Endothelial cell of umbilical vein (primary cell): ENCODE data around the gene KRT81. TPM values are rescaled to one million over a fixed set of nuclear protein-coding genes. Genes with fewer than 3 reads are reported as not detected.
A peak's percentile ranks its signal among the peaks of the same experiment; 100 is the strongest.

Source experiments
- BruUV-seq: library from RNA; stranded (reverse); fragments of 400-500 nt; replicated peaks from 2 replicates; lab custom pipeline; 2021; lab: Mats Ljungman, UMichigan
- CTCF ChIA-PET: fragments of 300-600, 350-600 bp; sonication (Branson Sonifier 250); formaldehyde crosslinking; loops from one replicate; lab custom pipeline; 2021; ENCODE audit warnings: antibody characterized with exemption, inconsistent platforms; lab: Charles Lee
- POLR2A ChIA-PET: fragments of 300-600, 350-600 bp; sonication (Branson Sonifier 250); formaldehyde crosslinking; loops from one replicate; lab custom pipeline; 2021; ENCODE audit warnings: antibody characterized with exemption, inconsistent platforms; lab: Charles Lee
- DNase-seq: peaks from one replicate; pipeline ENCODE4 v3.0.0-alpha.2; 2011; ENCODE audit warnings: low read depth, low spot score
- FAIRE-seq: peaks from 2 replicates; lab custom pipeline; 2011; peaks lifted over from hg19 to GRCh38; lab: Jason Lieb, UNC
- H2AFZ ChIP-seq: 2 replicates; pipeline ENCODE4 v1.6.0; 2012; ENCODE audit warnings: low read depth, low read length, control low read depth, inconsistent platforms
- H3K27ac ChIP-seq: 2 replicates; pipeline ENCODE4 v1.5.1; 2011; ENCODE audit warnings: low read depth, mild to moderate bottlenecking, control low read depth, low read length, moderate library complexity; ENCODE audit not compliant: insufficient read depth
- H3K27me3 ChIP-seq, 2 experiments: 2 replicates each; pipeline versions ENCODE4 v1.6.0 to v1.6.1; 2011; ENCODE audit warnings: low read length in 2 of 2, mixed read lengths in 1 of 2; ENCODE audit not compliant: control insufficient read depth in 2 of 2, insufficient read depth in 2 of 2
- H3K36me3 ChIP-seq, 2 experiments: 2 replicates in 1 of 2; 3 replicates in 1 of 2; pipeline ENCODE4 v1.5.1; 2011; ENCODE audit warnings: low read length in 2 of 2, mild to moderate bottlenecking in 1 of 2, moderate library complexity in 1 of 2; ENCODE audit not compliant: control insufficient read depth in 2 of 2, insufficient read depth in 2 of 2; ENCODE audit errors: extremely low read depth in 1 of 2
- H3K4me1 ChIP-seq: 3 replicates; pipeline ENCODE4 v1.5.1; 2011; ENCODE audit warnings: mild to moderate bottlenecking, low read length; ENCODE audit not compliant: control insufficient read depth, insufficient read depth; ENCODE audit errors: extremely low read depth
- H3K4me2 ChIP-seq: 2 replicates; pipeline ENCODE4 v1.6.1; 2011; ENCODE audit warnings: low read length, control low read depth, mixed read lengths; ENCODE audit not compliant: insufficient read depth
- H3K4me3 ChIP-seq, 3 experiments: fragments of 200-600 bp in 1 of 3; sonication (generic), shearing (Covaris generic) in 1 of 3; replicated peaks in 1 of 3; 2 replicates each; pipeline ENCODE4 v1.5.1; 2011 to 2016; ENCODE audit warnings: control low read depth in 3 of 3, low read length in 3 of 3, mild to moderate bottlenecking in 2 of 3, inconsistent platforms in 1 of 3, low read depth in 1 of 3, moderate library complexity in 1 of 3; ENCODE audit not compliant: insufficient read depth in 1 of 3
- H3K79me2 ChIP-seq: 2 replicates; pipeline ENCODE4 v1.6.0; 2012; ENCODE audit warnings: low read length, inconsistent platforms; ENCODE audit not compliant: control insufficient read depth, insufficient read depth
- H3K9ac ChIP-seq: replicated peaks from 2 replicates; pipeline ENCODE3; 2011; ENCODE audit warnings: low read length, control low read depth; ENCODE audit not compliant: insufficient read depth; ENCODE audit errors: extremely low read depth
- H3K9me1 ChIP-seq: replicated peaks from 3 replicates; pipeline ENCODE4 v1.6.0; 2011; ENCODE audit warnings: mild to moderate bottlenecking, low read length; ENCODE audit not compliant: control insufficient read depth, insufficient read depth; ENCODE audit errors: extremely low read depth
- H3K9me3 ChIP-seq: replicated peaks from 2 replicates; pipeline ENCODE4 v1.5.1; 2012; ENCODE audit warnings: low read length, inconsistent platforms; ENCODE audit not compliant: control insufficient read depth, insufficient read depth
- H4K20me1 ChIP-seq: replicated peaks from 2 replicates; pipeline ENCODE3; 2011; ENCODE audit warnings: mild to moderate bottlenecking, low read length; ENCODE audit not compliant: control insufficient read depth, insufficient read depth; ENCODE audit errors: extremely low read depth
- EZH2 ChIP-seq: IDR thresholded peaks from 2 replicates; pipeline ENCODE4 v1.6.1; 2012; ENCODE audit warnings: borderline replicate concordance, low read depth, mild to moderate bottlenecking, moderate library complexity, low read length, inconsistent platforms; ENCODE audit not compliant: severe bottlenecking
- FOS ChIP-seq: IDR thresholded peaks from 2 replicates; pipeline ENCODE4 v1.6.1; 2011; ENCODE audit warnings: mild to moderate bottlenecking, low read length, moderate library complexity, borderline replicate concordance; ENCODE audit not compliant: insufficient read depth
- MYC ChIP-seq: IDR thresholded peaks from one replicate; pipeline ENCODE4 v1.6.1; 2011; ENCODE audit warnings: mild to moderate bottlenecking, low read depth, low read length
- POLR2A ChIP-seq: IDR thresholded peaks from 2 replicates; pipeline ENCODE4 v1.6.1; 2012; ENCODE audit warnings: low read depth, mild to moderate bottlenecking, control low read depth, low read length
- POLR2AphosphoS5 ChIP-seq: IDR thresholded peaks from 2 replicates; pipeline ENCODE4 v1.6.1; 2012; ENCODE audit warnings: low read depth, mild to moderate bottlenecking, control low read depth, low read length, moderate library complexity; ENCODE audit not compliant: insufficient read depth
- dilution Hi-C: fragments of 300-500 bp; cut with MboI; formaldehyde crosslinking; loops from one replicate; pipeline ENCODE4 v1.15.0; 2019; ENCODE audit warnings: low sequenced_read_pairs; ENCODE audit not compliant: extremely low pct_ligation_motif_present
- intact Hi-C: fragments of 100-400 bp; cut with micrococcal nuclease; formaldehyde crosslinking; loops from one replicate; pipeline ENCODE4 v1.10.0; 2022
- polyA plus RNA-seq, 4 experiments: library from polyadenylated mRNA; depleted of rRNA in 3 of 4; stranded (reverse) in 3 of 4; unstranded in 1 of 4; fragments of >200 nt; gene quantifications; 2 replicates each; pipeline versions ENCODE4 v1.2.1 to v1.2.3, GENCODE V29; 2011 to 2012; ENCODE audit warnings: missing spikeins in 1 of 4
- total RNA-seq: library from RNA; stranded (reverse); gene quantifications from 2 replicates; pipeline ENCODE4 v1.2.3, GENCODE V29; 2021
- TF ChIP-seq, protein P1 (sequence below), 2 donors: IDR thresholded peaks; 1 replicate in 1 of 2; 2 replicates in 1 of 2; pipeline ENCODE4 v1.5.1; 2011; ENCODE audit warnings: low read length in 2 of 2, mild to moderate bottlenecking in 2 of 2, moderate library complexity in 2 of 2, control low read depth in 1 of 2, inconsistent platforms in 1 of 2, low read depth in 1 of 2; ENCODE audit not compliant: insufficient read depth in 1 of 2; ENCODE audit errors: extremely low read depth in 1 of 2

KRT81 gene
- total and polyA plus RNA-seq, 2 donors (not counting 3 experiments of a cell fraction or from before 2014, with no cell fraction given): not detected

GRCh38 chr12:52278575-52279421 is 12.5 kb downstream of the KRT81 start:
- no peaks in the 10 kb centered on the region for H3K9me1 ChIP-seq
- no peak overlapping the region for H3K4me3 ChIP-seq
- H3K4me1 ChIP-seq: peaks cover 3% of the 10 kb centered on the region
- H3K27me3 ChIP-seq: peaks cover 12% of the 10 kb centered on the region in 2 experiments
- DNase-seq (peak; percentile 64), FAIRE-seq (peak; percentile 31)
- BruUV-seq: no TSS peak
- H3K79me2 ChIP-seq: no peaks in the 10 kb centered on the region
- ChIA-PET CTCF (interaction anchor here (0.6 to 3.7 kb wide), 59 partner anchors 8 to 607 kb away, joined by 3 to 30 read pairs (median 4); partner anchors contain the start of gene KRT7), POLR2A (interaction anchor here (0.7 kb wide), 1 partner anchor 57 kb away, joined by 6 read pairs; no protein-coding TSS in a partner anchor)
- no peak overlapping the region for H3K9ac ChIP-seq
- no peak overlapping the region for H3K27ac ChIP-seq
- H2AFZ ChIP-seq: peak overlapping the region; percentile 80
- intact Hi-C loops (loop anchor here (1.0 to 2.0 kb wide), 2 partner anchors 65 to 122 kb away; no protein-coding TSS in a partner anchor), dilution Hi-C loops (no loop called here)
- H3K4me2 ChIP-seq: peak overlapping the region; percentile 63
- no peak for TF ChIP-seq FOS
- TF ChIP-seq EZH2: no peak
- no peak for TF ChIP-seq POLR2A
- TF ChIP-seq MYC: no peak
- TF ChIP-seq, protein P1, sequence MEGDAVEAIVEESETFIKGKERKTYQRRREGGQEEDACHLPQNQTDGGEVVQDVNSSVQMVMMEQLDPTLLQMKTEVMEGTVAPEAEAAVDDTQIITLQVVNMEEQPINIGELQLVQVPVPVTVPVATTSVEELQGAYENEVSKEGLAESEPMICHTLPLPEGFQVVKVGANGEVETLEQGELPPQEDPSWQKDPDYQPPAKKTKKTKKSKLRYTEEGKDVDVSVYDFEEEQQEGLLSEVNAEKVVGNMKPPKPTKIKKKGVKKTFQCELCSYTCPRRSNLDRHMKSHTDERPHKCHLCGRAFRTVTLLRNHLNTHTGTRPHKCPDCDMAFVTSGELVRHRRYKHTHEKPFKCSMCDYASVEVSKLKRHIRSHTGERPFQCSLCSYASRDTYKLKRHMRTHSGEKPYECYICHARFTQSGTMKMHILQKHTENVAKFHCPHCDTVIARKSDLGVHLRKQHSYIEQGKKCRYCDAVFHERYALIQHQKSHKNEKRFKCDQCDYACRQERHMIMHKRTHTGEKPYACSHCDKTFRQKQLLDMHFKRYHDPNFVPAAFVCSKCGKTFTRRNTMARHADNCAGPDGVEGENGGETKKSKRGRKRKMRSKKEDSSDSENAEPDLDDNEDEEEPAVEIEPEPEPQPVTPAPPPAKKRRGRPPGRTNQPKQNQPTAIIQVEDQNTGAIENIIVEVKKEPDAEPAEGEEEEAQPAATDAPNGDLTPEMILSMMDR (IDR thresholded peaks at IDR 0.05; ENCODE audit: extremely low read depth in 1 of 2, insufficient read depth in 1 of 2, low read depth in 1 of 2, low read length in 2 of 2): peak; percentile 98 to 100
- TF ChIP-seq POLR2AphosphoS5: no peak
- no peaks in the 10 kb centered on the region for H4K20me1 ChIP-seq
- no peaks in the 10 kb centered on the region for H3K9me3 ChIP-seq
- H3K36me3 ChIP-seq: no peaks in the 10 kb centered on the region
